Activated naive CD4-positive, alpha-beta T cell treated with anti-CD3 and anti-CD28 coated beads, Interleukin-2, amount 50 U/mL, for 72 hours (primary cell): ENCODE measurements around the gene PLCB4. TPM values are rescaled to one million over a fixed set of nuclear protein-coding genes. Genes with fewer than 3 reads are reported as not detected.
A peak's percentile ranks its signal among the peaks of the same experiment; 100 is the strongest.

Experiments
- ATAC-seq, 2 donors: fragments of 150-1000 bp; cut with Tn5 transposase; 2 replicates each; pipeline ENCODE4 v1.10.0; 2021; ENCODE audit warnings: mild to moderate bottlenecking in 2 of 2, moderate library complexity in 2 of 2
- DNase-seq, 2 donors: peaks; one replicate each; pipeline ENCODE4 v3.0.0; 2021 to 2022; ENCODE audit warnings: low spot score in 2 of 2
- H3K27ac Mint-ChIP-seq, 2 donors: one replicate each; pipeline ENCODE4 v1.8.0; 2022; ENCODE audit warnings: mild to moderate bottlenecking in 2 of 2, mixed read lengths in 2 of 2
- H3K36me3 Mint-ChIP-seq, 2 donors: one replicate each; pipeline ENCODE4 v1.8.0; 2022; ENCODE audit warnings: mixed read lengths in 2 of 2
- H3K9me3 Mint-ChIP-seq, 2 donors: one replicate each; pipeline ENCODE4 v1.8.0; 2022; ENCODE audit warnings: mixed read lengths in 2 of 2
- total RNA-seq, 2 donors: library from RNA; stranded (reverse); gene quantifications; one replicate each; pipeline ENCODE4 v1.2.3, GENCODE V29; 2022

PLCB4 gene
- total RNA-seq, 2 donors from 2014 or later: not detected

- ATAC-seq: no peak
- Mint-ChIP-seq H3K36me3 (peaks cover 0 to 5% of the 10 kb centered on the region in 2 donors), H3K27ac (no peak overlapping the region), H3K9me3 (peaks cover 3% of the 10 kb centered on the region in 2 donors)
- no peak for DNase-seq
Measured at GRCh38 chr20:9388160-9388812, 319.4 kb downstream of the PLCB4 start.

GRCh38 chr20:9388813-9389161 is 319.9 kb downstream of the PLCB4 start:
- no peak overlapping the region for H3K27ac Mint-ChIP-seq
- ATAC-seq (no peak), DNase-seq (no peak)
- peaks cover 0 to 5% of the 10 kb centered on the region in 2 donors for H3K36me3 Mint-ChIP-seq
- H3K9me3 Mint-ChIP-seq: peaks cover 0 to 3% of the 10 kb centered on the region in 2 donors

GRCh38 chr20:9389346-9389745 is 320.5 kb downstream of the PLCB4 start:
- Mint-ChIP-seq H3K27ac (no peak overlapping the region), H3K36me3 (peaks cover 0 to 5% of the 10 kb centered on the region in 2 donors), H3K9me3 (peaks cover 0 to 3% of the 10 kb centered on the region in 2 donors)
- DNase-seq (no peak), ATAC-seq (no peak)

- DNase-seq (no peak), ATAC-seq (no peak)
- Mint-ChIP-seq H3K27ac (no peak overlapping the region), H3K36me3 (no peaks in the 10 kb centered on the region), H3K9me3 (peaks cover 0 to 3% of the 10 kb centered on the region in 2 donors)
Measured at GRCh38 chr20:9390441-9390840, 321.6 kb downstream of the PLCB4 start.

GRCh38 chr20:9392892-9393857 is 324.3 kb downstream of the PLCB4 start:
- DNase-seq (no peak), ATAC-seq (no peak)
- Mint-ChIP-seq H3K27ac (no peak overlapping the region), H3K36me3 (no peaks in the 10 kb centered on the region), H3K9me3 (no peaks in the 10 kb centered on the region)

GRCh38 chr20:9395971-9396370 is 327.1 kb downstream of the PLCB4 start:
- Mint-ChIP-seq H3K36me3 (no peaks in the 10 kb centered on the region), H3K27ac (no peak overlapping the region), H3K9me3 (no peaks in the 10 kb centered on the region)
- no peak for ATAC-seq
- no peak for DNase-seq

GRCh38 chr20:9397928-9398327 is 329.0 kb downstream of the PLCB4 start:
- no peak for DNase-seq
- no peak overlapping the region for H3K27ac Mint-ChIP-seq
- no peaks in the 10 kb centered on the region for H3K36me3 Mint-ChIP-seq
- no peaks in the 10 kb centered on the region for H3K9me3 Mint-ChIP-seq
- no peak for ATAC-seq

- Mint-ChIP-seq H3K9me3 (no peaks in the 10 kb centered on the region), H3K27ac (no peak overlapping the region), H3K36me3 (no peaks in the 10 kb centered on the region)
- DNase-seq (no peak), ATAC-seq (no peak)
Measured at GRCh38 chr20:9398882-9399281, 330.0 kb downstream of the PLCB4 start.

GRCh38 chr20:9399322-9399721 is 330.4 kb downstream of the PLCB4 start:
- ATAC-seq: no peak
- peak overlapping the region in 1 of 2 donors; percentile 25 for H3K27ac Mint-ChIP-seq
- DNase-seq: no peak
- H3K9me3 Mint-ChIP-seq: no peaks in the 10 kb centered on the region
- H3K36me3 Mint-ChIP-seq: no peaks in the 10 kb centered on the region

GRCh38 chr20:9400171-9401025 is 331.5 kb downstream of the PLCB4 start:
- ATAC-seq (no peak), DNase-seq (no peak)
- peak overlapping the region in 1 of 2 donors; percentile 65 for H3K27ac Mint-ChIP-seq
- H3K9me3 Mint-ChIP-seq: no peaks in the 10 kb centered on the region
- no peaks in the 10 kb centered on the region for H3K36me3 Mint-ChIP-seq

- no peak for ATAC-seq
- no peak overlapping the region for H3K27ac Mint-ChIP-seq
Measured at GRCh38 chr20:9401371-9401770, 332.5 kb downstream of the PLCB4 start.

GRCh38 chr20:9402141-9402540 is 333.3 kb downstream of the PLCB4 start:
- DNase-seq: no peak
- Mint-ChIP-seq H3K36me3 (no peaks in the 10 kb centered on the region), H3K27ac (no peak overlapping the region), H3K9me3 (no peaks in the 10 kb centered on the region)
- ATAC-seq: no peak

More at GRCh38 chr20:9401371-9401770, 332.5 kb downstream of the PLCB4 start:
- H3K36me3 Mint-ChIP-seq: no peaks in the 10 kb centered on the region
- H3K9me3 Mint-ChIP-seq: no peaks in the 10 kb centered on the region
- no peak for DNase-seq

GRCh38 chr20:9402546-9402945 is 333.7 kb downstream of the PLCB4 start:
- Mint-ChIP-seq H3K9me3 (no peaks in the 10 kb centered on the region), H3K36me3 (no peaks in the 10 kb centered on the region), H3K27ac (no peak overlapping the region)
- DNase-seq (no peak), ATAC-seq (no peak)

GRCh38 chr20:9403448-9403847 is 334.6 kb downstream of the PLCB4 start:
- DNase-seq (no peak), ATAC-seq (no peak)
- Mint-ChIP-seq H3K27ac (no peak overlapping the region), H3K36me3 (no peaks in the 10 kb centered on the region), H3K9me3 (no peaks in the 10 kb centered on the region)

GRCh38 chr20:9407805-9408421 is 339.0 kb downstream of the PLCB4 start:
- no peak overlapping the region for H3K27ac Mint-ChIP-seq
- peak in 1 of 2 donors; percentile 60 for DNase-seq
- H3K36me3 Mint-ChIP-seq: no peaks in the 10 kb centered on the region
- no peaks in the 10 kb centered on the region for H3K9me3 Mint-ChIP-seq
- peak; percentile 45 to 66 for ATAC-seq
